ENCODE measurements around the gene TMEFF1.

DNA sequence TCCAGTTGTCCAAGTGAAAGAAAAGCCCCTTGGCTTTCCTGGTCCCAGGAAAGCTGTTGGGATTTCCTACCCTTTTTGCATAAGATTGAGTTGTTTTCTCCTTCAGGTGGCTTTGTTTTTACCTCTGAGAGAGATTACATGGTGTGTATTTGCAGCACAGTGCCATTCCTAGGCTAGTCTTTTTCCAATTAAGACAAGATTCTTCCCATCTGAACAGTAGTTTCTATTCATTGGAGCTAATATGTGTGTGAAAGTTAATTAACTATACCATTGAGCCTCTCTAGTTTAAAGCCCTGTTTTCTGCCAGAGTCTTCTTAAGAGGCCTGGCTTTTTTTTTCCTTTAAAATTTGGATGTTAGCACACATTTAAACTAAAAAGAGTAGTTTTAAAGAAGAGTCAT, 25.9 kb upstream of the TMEFF1 start:
- TF ChIP-seq, protein P1, sequence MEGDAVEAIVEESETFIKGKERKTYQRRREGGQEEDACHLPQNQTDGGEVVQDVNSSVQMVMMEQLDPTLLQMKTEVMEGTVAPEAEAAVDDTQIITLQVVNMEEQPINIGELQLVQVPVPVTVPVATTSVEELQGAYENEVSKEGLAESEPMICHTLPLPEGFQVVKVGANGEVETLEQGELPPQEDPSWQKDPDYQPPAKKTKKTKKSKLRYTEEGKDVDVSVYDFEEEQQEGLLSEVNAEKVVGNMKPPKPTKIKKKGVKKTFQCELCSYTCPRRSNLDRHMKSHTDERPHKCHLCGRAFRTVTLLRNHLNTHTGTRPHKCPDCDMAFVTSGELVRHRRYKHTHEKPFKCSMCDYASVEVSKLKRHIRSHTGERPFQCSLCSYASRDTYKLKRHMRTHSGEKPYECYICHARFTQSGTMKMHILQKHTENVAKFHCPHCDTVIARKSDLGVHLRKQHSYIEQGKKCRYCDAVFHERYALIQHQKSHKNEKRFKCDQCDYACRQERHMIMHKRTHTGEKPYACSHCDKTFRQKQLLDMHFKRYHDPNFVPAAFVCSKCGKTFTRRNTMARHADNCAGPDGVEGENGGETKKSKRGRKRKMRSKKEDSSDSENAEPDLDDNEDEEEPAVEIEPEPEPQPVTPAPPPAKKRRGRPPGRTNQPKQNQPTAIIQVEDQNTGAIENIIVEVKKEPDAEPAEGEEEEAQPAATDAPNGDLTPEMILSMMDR (IDR thresholded peaks at IDR 0.05; ENCODE audit: insufficient read depth, low read length, poor library complexity, severe bottlenecking), result no peak
- TF ChIP-seq EZH2phosphoT487 (conservative IDR thresholded peaks at IDR 0.05; ENCODE audit: low read length), result no peak

Measured in SU-DHL-6 (cell line).